ENCODE measurements around the gene TAB3. TPM values are rescaled to one million over a fixed set of nuclear protein-coding genes. Genes with fewer than 3 reads are reported as not detected.

TAB3 gene
- total and polyA plus RNA-seq, 4 experiments from 2014 or later = 4.8 to 23.8 (median 13.9) TPM

- ChIA-PET POLR2A (ENCODE audit: partially characterized antibody) (no interaction called here), CTCF (ENCODE audit: partially characterized antibody) (no interaction called here)
- Mint-ChIP-seq H3K36me3 (peaks cover 0 to 9% of the 10 kb centered on the region in 2 donors), H3K9me3 (peaks cover 0 to 3% (median 0%) of the 10 kb centered on the region in 8 donors), H3K27me3 (no peaks in the 10 kb centered on the region), H3K4me1 (peaks cover 14 to 47% (median 31%) of the 10 kb centered on the region in 4 donors), H3K4me3 (no peak overlapping the region), H3K27ac (peak overlapping the region in 1 of 7 donors; percentile 41)
- H3K4me3 ChIP-seq (ENCODE audit: low read length in 2 of 2) = no peak overlapping the region
- DNase-seq = no peak
- H3K9me3 ChIP-seq (ENCODE audit: control insufficient read depth in 1 of 2, low read length in 2 of 2) = no peaks in the 10 kb centered on the region
- H3K27ac ChIP-seq (ENCODE audit: low read depth, low read length) = no peak overlapping the region
- H3K27me3 ChIP-seq (ENCODE audit: insufficient read depth, low read length) = no peaks in the 10 kb centered on the region
- no peaks in the 10 kb centered on the region for H3K4me1 ChIP-seq (ENCODE audit: insufficient read depth, low read length)
- H3K36me3 ChIP-seq (ENCODE audit: insufficient read depth, low read length) = no peaks in the 10 kb centered on the region
- intact Hi-C loops (cut with micrococcal nuclease) = no loop called here
Measured at GRCh38 chrX:30875957-30876356, 13.1 kb downstream of the TAB3 start.

DNA sequence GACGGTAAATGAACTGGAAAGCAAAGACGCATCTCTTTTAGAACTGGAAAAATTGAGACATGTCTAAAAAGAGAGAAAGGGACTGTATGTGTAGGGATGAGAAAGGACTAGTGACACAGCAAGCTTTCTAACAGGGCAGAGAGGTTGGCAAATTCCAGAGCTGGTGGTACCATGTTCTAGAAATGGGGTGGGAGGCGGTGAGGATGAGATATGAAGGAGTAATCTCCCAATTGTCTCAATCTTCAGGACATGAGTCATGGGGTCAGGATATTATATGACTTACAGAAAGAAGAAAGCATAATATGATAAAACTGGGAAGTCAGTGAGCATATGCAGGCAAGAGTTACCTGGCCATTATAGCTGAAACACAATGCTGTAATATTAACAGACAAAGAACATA lies 14.2 kb downstream of the TAB3 start:
- peaks cover 0 to 11% of the 10 kb centered on the region in 2 donors for H3K36me3 Mint-ChIP-seq
- intact Hi-C loops (cut with micrococcal nuclease) = no loop called here
- H3K27ac Mint-ChIP-seq = peak overlapping the region in 1 of 7 donors; percentile 15
- POLR2A ChIA-PET (ENCODE audit: partially characterized antibody) = no interaction called here
- DNase-seq = no peak
- peaks cover 0 to 3% (median 0%) of the 10 kb centered on the region in 8 donors for H3K9me3 Mint-ChIP-seq
- H3K9me3 ChIP-seq (ENCODE audit: control insufficient read depth in 1 of 2, low read length in 2 of 2) = no peaks in the 10 kb centered on the region
- H3K27me3 ChIP-seq (ENCODE audit: insufficient read depth, low read length) = no peaks in the 10 kb centered on the region
- H3K27ac ChIP-seq (ENCODE audit: low read depth, low read length) = no peak overlapping the region
- H3K4me3 Mint-ChIP-seq = no peak overlapping the region
- no peak overlapping the region for H3K4me3 ChIP-seq (ENCODE audit: low read length in 2 of 2)
- H3K4me1 ChIP-seq (ENCODE audit: insufficient read depth, low read length) = no peaks in the 10 kb centered on the region
- no peaks in the 10 kb centered on the region for H3K36me3 ChIP-seq (ENCODE audit: insufficient read depth, low read length)
- peaks cover 8 to 36% (median 24%) of the 10 kb centered on the region in 4 donors for H3K4me1 Mint-ChIP-seq
- CTCF ChIA-PET (ENCODE audit: partially characterized antibody) = no interaction called here
- H3K27me3 Mint-ChIP-seq = no peaks in the 10 kb centered on the region

GRCh38 chrX:30870572-30870971 lies 18.5 kb downstream of the TAB3 start:
- H3K27me3 ChIP-seq (ENCODE audit: insufficient read depth, low read length) = no peaks in the 10 kb centered on the region
- CTCF ChIA-PET (ENCODE audit: partially characterized antibody) = no interaction called here
- no peak overlapping the region for H3K27ac ChIP-seq (ENCODE audit: low read depth, low read length)
- H3K4me3 ChIP-seq (ENCODE audit: low read length in 2 of 2) = no peak overlapping the region
- no peak overlapping the region for H3K4me3 Mint-ChIP-seq
- intact Hi-C loops (cut with micrococcal nuclease) = no loop called here
- DNase-seq = no peak
- peaks cover 0 to 3% (median 0%) of the 10 kb centered on the region in 8 donors for H3K9me3 Mint-ChIP-seq
- no peak overlapping the region for H3K27ac Mint-ChIP-seq
- no peaks in the 10 kb centered on the region for H3K4me1 ChIP-seq (ENCODE audit: insufficient read depth, low read length)
- H3K36me3 Mint-ChIP-seq = peaks cover 3 to 13% of the 10 kb centered on the region in 2 donors
- POLR2A ChIA-PET (ENCODE audit: partially characterized antibody) = no interaction called here
- no peaks in the 10 kb centered on the region for H3K27me3 Mint-ChIP-seq
- no peaks in the 10 kb centered on the region for H3K9me3 ChIP-seq (ENCODE audit: control insufficient read depth in 1 of 2, low read length in 2 of 2)
- H3K4me1 Mint-ChIP-seq = peaks cover 2 to 14% (median 7%) of the 10 kb centered on the region in 4 donors
- peaks cover 5% of the 10 kb centered on the region for H3K36me3 ChIP-seq (ENCODE audit: insufficient read depth, low read length)

- POLR2A ChIA-PET (ENCODE audit: partially characterized antibody) = no interaction called here
Measured at GRCh38 chrX:30865612-30866011, 23.4 kb downstream of the TAB3 start.

GRCh38 chrX:30865015-30865414 lies 24.0 kb downstream of the TAB3 start:
- no peaks in the 10 kb centered on the region for H3K9me3 ChIP-seq (ENCODE audit: control insufficient read depth in 1 of 2, low read length in 2 of 2)
- CTCF ChIA-PET (ENCODE audit: partially characterized antibody) = interaction anchor here (1.2 to 1.4 kb wide), 2 partner anchors 15 to 130 kb away, joined by 3 to 4 read pairs; no protein-coding TSS in a partner anchor
- peaks cover 0 to 7% (median under 1%) of the 10 kb centered on the region in 4 donors for H3K4me1 Mint-ChIP-seq
- no peak overlapping the region for H3K27ac ChIP-seq (ENCODE audit: low read depth, low read length)
- peaks cover 6 to 20% of the 10 kb centered on the region in 2 donors for H3K36me3 Mint-ChIP-seq
- no peak overlapping the region for H3K4me3 Mint-ChIP-seq
- no peaks in the 10 kb centered on the region for H3K27me3 Mint-ChIP-seq
- H3K27ac Mint-ChIP-seq = peak overlapping the region in 1 of 7 donors; percentile 51
- peak in 2 of 5 donors; percentile 1 to 3 for DNase-seq
- H3K4me3 ChIP-seq (ENCODE audit: low read length in 2 of 2) = no peak overlapping the region
- peaks cover 5% of the 10 kb centered on the region for H3K36me3 ChIP-seq (ENCODE audit: insufficient read depth, low read length)
- H3K4me1 ChIP-seq (ENCODE audit: insufficient read depth, low read length) = no peaks in the 10 kb centered on the region
- no peaks in the 10 kb centered on the region for H3K27me3 ChIP-seq (ENCODE audit: insufficient read depth, low read length)
- POLR2A ChIA-PET (ENCODE audit: partially characterized antibody) = interaction anchor here (1.5 kb wide), 1 partner anchor 25 kb away, joined by 3 read pairs; no protein-coding TSS in a partner anchor
- no peaks in the 10 kb centered on the region for H3K9me3 Mint-ChIP-seq
- intact Hi-C loops (cut with micrococcal nuclease) = no loop called here

More at GRCh38 chrX:30865612-30866011, 23.4 kb downstream of the TAB3 start:
- Mint-ChIP-seq H3K27ac (no peak overlapping the region), H3K36me3 (peaks cover 6 to 17% of the 10 kb centered on the region in 2 donors), H3K4me1 (peaks cover 0 to 5% (median under 1%) of the 10 kb centered on the region in 4 donors), H3K9me3 (no peaks in the 10 kb centered on the region), H3K27me3 (no peaks in the 10 kb centered on the region), H3K4me3 (no peak overlapping the region)
- no peak for DNase-seq
- Histone ChIP-seq H3K36me3 (ENCODE audit: insufficient read depth, low read length) (peaks cover 5% of the 10 kb centered on the region), H3K4me3 (ENCODE audit: low read length in 2 of 2) (no peak overlapping the region), H3K27me3 (ENCODE audit: insufficient read depth, low read length) (no peaks in the 10 kb centered on the region), H3K27ac (ENCODE audit: low read depth, low read length) (no peak overlapping the region), H3K4me1 (ENCODE audit: insufficient read depth, low read length) (no peaks in the 10 kb centered on the region), H3K9me3 (ENCODE audit: control insufficient read depth in 1 of 2, low read length in 2 of 2) (no peaks in the 10 kb centered on the region)
- CTCF ChIA-PET (ENCODE audit: partially characterized antibody) = interaction anchor here (1.1 to 1.3 kb wide), 3 partner anchors 15 to 130 kb away, joined by 3 to 4 read pairs (median 3); no protein-coding TSS in a partner anchor
- intact Hi-C loops (cut with micrococcal nuclease) = no loop called here

GRCh38 chrX:30864383-30864785 lies 24.7 kb downstream of the TAB3 start:
- ChIA-PET POLR2A (ENCODE audit: partially characterized antibody) (interaction anchor here (1.5 kb wide), 1 partner anchor 25 kb away, joined by 3 read pairs; no protein-coding TSS in a partner anchor), CTCF (ENCODE audit: partially characterized antibody) (interaction anchor here (1.2 to 1.4 kb wide), 2 partner anchors 14 to 129 kb away, joined by 3 to 4 read pairs; no protein-coding TSS in a partner anchor)
- H3K9me3 ChIP-seq (ENCODE audit: control insufficient read depth in 1 of 2, low read length in 2 of 2) = no peaks in the 10 kb centered on the region
- H3K4me3 Mint-ChIP-seq = no peak overlapping the region
- no peak overlapping the region for H3K27ac ChIP-seq (ENCODE audit: low read depth, low read length)
- no peaks in the 10 kb centered on the region for H3K27me3 ChIP-seq (ENCODE audit: insufficient read depth, low read length)
- DNase-seq = no peak
- H3K4me1 ChIP-seq (ENCODE audit: insufficient read depth, low read length) = no peaks in the 10 kb centered on the region
- no peak overlapping the region for H3K4me3 ChIP-seq (ENCODE audit: low read length in 2 of 2)
- H3K36me3 Mint-ChIP-seq = peaks cover 6 to 25% of the 10 kb centered on the region in 2 donors
- H3K9me3 Mint-ChIP-seq = no peaks in the 10 kb centered on the region
- peaks cover 6% of the 10 kb centered on the region for H3K36me3 ChIP-seq (ENCODE audit: insufficient read depth, low read length)
- H3K27ac Mint-ChIP-seq = peak overlapping the region in 1 of 7 donors; percentile 29
- peaks cover 0 to 12% (median 2%) of the 10 kb centered on the region in 4 donors for H3K4me1 Mint-ChIP-seq
- intact Hi-C loops (cut with micrococcal nuclease) = no loop called here
- no peaks in the 10 kb centered on the region for H3K27me3 Mint-ChIP-seq

GRCh38 chrX:30863974-30864373 lies 25.1 kb downstream of the TAB3 start:
- Mint-ChIP-seq H3K27me3 (no peaks in the 10 kb centered on the region), H3K4me1 (peaks cover 0 to 12% (median 2%) of the 10 kb centered on the region in 4 donors), H3K36me3 (peaks cover 6 to 29% of the 10 kb centered on the region in 2 donors), H3K27ac (no peak overlapping the region), H3K9me3 (no peaks in the 10 kb centered on the region), H3K4me3 (no peak overlapping the region)
- Histone ChIP-seq H3K36me3 (ENCODE audit: insufficient read depth, low read length) (peaks cover 9% of the 10 kb centered on the region), H3K4me3 (ENCODE audit: low read length in 2 of 2) (no peak overlapping the region), H3K4me1 (ENCODE audit: insufficient read depth, low read length) (no peaks in the 10 kb centered on the region), H3K27ac (ENCODE audit: low read depth, low read length) (no peak overlapping the region), H3K9me3 (ENCODE audit: control insufficient read depth in 1 of 2, low read length in 2 of 2) (no peaks in the 10 kb centered on the region), H3K27me3 (ENCODE audit: insufficient read depth, low read length) (no peaks in the 10 kb centered on the region)
- ChIA-PET POLR2A (ENCODE audit: partially characterized antibody) (interaction anchor here (1.5 kb wide), 1 partner anchor 26 kb away, joined by 3 read pairs; no protein-coding TSS in a partner anchor), CTCF (ENCODE audit: partially characterized antibody) (interaction anchor here (1.4 kb wide), 1 partner anchor 129 kb away, joined by 4 read pairs; no protein-coding TSS in a partner anchor)
- intact Hi-C loops (cut with micrococcal nuclease) = no loop called here
- DNase-seq = no peak
